ENCODE measurements around the gene EPHX1.

DNA sequence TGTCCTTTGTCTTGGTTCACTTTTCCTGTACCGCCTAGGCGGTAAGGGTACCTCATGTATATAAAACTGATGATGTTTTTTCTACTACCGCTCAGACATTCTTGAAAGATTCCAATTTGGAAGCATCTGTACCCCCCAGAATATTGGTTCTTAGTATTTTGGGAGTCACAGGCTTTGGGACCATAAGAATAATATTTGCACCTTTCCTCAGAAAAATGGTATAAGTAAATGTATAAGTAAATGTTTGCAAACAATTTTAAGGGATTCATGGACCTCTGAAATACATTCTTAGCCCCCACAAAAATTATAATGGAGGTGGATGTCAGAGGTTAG, 31.6 kb upstream of the EPHX1 start:
- no peak for TF ChIP-seq CTCF (IDR thresholded peaks at IDR 0.05; ENCODE audit: low read depth, low read length, poor library complexity, severe bottlenecking)
- no peak for TF ChIP-seq EZH2phosphoT487 (IDR thresholded peaks at IDR 0.05; ENCODE audit: borderline replicate concordance, low read length)

Data from DOHH2 (cell line).